ENCODE measurements around the gene MEP1A.

The MEP1A gene

GRCh38 chr6:46749731-46750130 is 43.5 kb upstream of the MEP1A start:
- no peak for DNase-seq
- Mint-ChIP-seq H3K9me3 (no peaks in the 10 kb centered on the region), H3K4me1 (no peaks in the 10 kb centered on the region), H3K36me3 (ENCODE audit: low read depth) (no peaks in the 10 kb centered on the region), H3K27me3 (ENCODE audit: low read depth, poor library complexity) (peaks cover 4% of the 10 kb centered on the region), H3K27ac (no peak overlapping the region), H3K4me3 (no peak overlapping the region)
- no peak for TF ChIP-seq CTCF (IDR thresholded peaks at IDR 0.05)

- peaks cover 3% of the 10 kb centered on the region for H3K27me3 Mint-ChIP-seq (ENCODE audit: low read depth, poor library complexity)
- no peak overlapping the region for H3K4me3 Mint-ChIP-seq
- no peaks in the 10 kb centered on the region for H3K4me1 Mint-ChIP-seq
- no peaks in the 10 kb centered on the region for H3K36me3 Mint-ChIP-seq (ENCODE audit: low read depth)
- H3K9me3 Mint-ChIP-seq, result no peaks in the 10 kb centered on the region
- no peak for TF ChIP-seq CTCF (IDR thresholded peaks at IDR 0.05)
- DNase-seq, result no peak
- H3K27ac Mint-ChIP-seq, result no peak overlapping the region
Measured at GRCh38 chr6:46751658-46752057, 41.5 kb upstream of the MEP1A start.

- H3K9me3 Mint-ChIP-seq, result no peaks in the 10 kb centered on the region
- no peak for TF ChIP-seq CTCF (IDR thresholded peaks at IDR 0.05)
- no peaks in the 10 kb centered on the region for H3K36me3 Mint-ChIP-seq (ENCODE audit: low read depth)
- H3K4me1 Mint-ChIP-seq, result no peaks in the 10 kb centered on the region
- no peak overlapping the region for H3K27ac Mint-ChIP-seq
- H3K4me3 Mint-ChIP-seq, result no peak overlapping the region
- no peak for DNase-seq
- no peaks in the 10 kb centered on the region for H3K27me3 Mint-ChIP-seq (ENCODE audit: low read depth, poor library complexity)
Measured at GRCh38 chr6:46755865-46756264, 37.3 kb upstream of the MEP1A start.

- peak; percentile 9 for DNase-seq
Measured at GRCh38 chr6:46756469-46757213, 36.5 kb upstream of the MEP1A start.

GRCh38 chr6:46757214-46757596 is 36.0 kb upstream of the MEP1A start:
- no peak for DNase-seq
- no peak for TF ChIP-seq CTCF (IDR thresholded peaks at IDR 0.05)
- Mint-ChIP-seq H3K36me3 (ENCODE audit: low read depth) (no peaks in the 10 kb centered on the region), H3K4me1 (no peaks in the 10 kb centered on the region), H3K4me3 (no peak overlapping the region), H3K27me3 (ENCODE audit: low read depth, poor library complexity) (no peaks in the 10 kb centered on the region), H3K9me3 (no peaks in the 10 kb centered on the region), H3K27ac (no peak overlapping the region)

More at GRCh38 chr6:46756469-46757213, 36.5 kb upstream of the MEP1A start:
- no peaks in the 10 kb centered on the region for H3K36me3 Mint-ChIP-seq (ENCODE audit: low read depth)
- H3K9me3 Mint-ChIP-seq, result no peaks in the 10 kb centered on the region
- no peak overlapping the region for H3K27ac Mint-ChIP-seq
- no peak for TF ChIP-seq CTCF (IDR thresholded peaks at IDR 0.05)
- no peaks in the 10 kb centered on the region for H3K4me1 Mint-ChIP-seq
- H3K27me3 Mint-ChIP-seq (ENCODE audit: low read depth, poor library complexity), result no peaks in the 10 kb centered on the region
- no peak overlapping the region for H3K4me3 Mint-ChIP-seq

Measured in nephron progenitor cell (in vitro differentiated cells).